T1000 (cell line): Measurements from ENCODE around the gene BICD2.
"Not testable (repeated sequence)": the region's sequence is repeated elsewhere in the genome, so short reads cannot be mapped to it uniquely, and the experiment has no call there.

Experiments used
- DNase-seq: peaks from one replicate; lab custom pipeline; 2025; ENCODE audit warnings: mixed read lengths; lab: John Stamatoyannopoulos, UW

BICD2 gene

DNA sequence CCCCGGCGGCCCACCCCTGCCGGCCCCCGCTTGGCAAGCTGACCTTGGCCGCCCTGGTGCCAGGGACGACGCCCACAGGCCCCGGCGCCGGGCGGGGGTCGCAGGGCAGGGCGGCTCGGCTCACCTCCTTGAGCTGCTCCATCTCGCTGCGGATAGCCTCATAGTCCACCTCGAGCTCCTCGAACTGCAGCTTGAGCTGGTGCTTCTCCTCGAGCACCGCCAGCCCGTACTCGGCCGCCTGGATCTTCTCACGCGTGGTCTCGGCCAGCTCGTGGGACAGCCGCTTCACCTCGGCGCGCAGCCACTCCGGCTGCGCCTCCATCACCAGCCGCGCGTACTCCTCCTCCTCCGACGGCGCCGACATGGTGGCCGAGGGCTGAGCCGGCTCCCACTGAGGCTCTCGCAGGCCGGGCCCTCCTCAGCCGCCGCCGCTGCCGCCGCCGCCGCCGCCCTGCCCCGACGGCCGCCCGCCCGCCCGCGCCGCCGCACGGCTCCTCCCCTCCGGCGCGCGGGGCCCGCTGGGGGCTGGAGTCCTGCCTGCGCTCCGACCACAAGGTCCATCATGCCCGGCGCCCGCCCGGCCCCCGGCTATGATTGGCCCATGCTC, at the start of gene BICD2:
Gene BICD2 (minus strand): TSS at position 453 of the 607 bp plus-strand sequence. CDS start 89 bp downstream, at position 364.
- no peak for DNase-seq

DNA sequence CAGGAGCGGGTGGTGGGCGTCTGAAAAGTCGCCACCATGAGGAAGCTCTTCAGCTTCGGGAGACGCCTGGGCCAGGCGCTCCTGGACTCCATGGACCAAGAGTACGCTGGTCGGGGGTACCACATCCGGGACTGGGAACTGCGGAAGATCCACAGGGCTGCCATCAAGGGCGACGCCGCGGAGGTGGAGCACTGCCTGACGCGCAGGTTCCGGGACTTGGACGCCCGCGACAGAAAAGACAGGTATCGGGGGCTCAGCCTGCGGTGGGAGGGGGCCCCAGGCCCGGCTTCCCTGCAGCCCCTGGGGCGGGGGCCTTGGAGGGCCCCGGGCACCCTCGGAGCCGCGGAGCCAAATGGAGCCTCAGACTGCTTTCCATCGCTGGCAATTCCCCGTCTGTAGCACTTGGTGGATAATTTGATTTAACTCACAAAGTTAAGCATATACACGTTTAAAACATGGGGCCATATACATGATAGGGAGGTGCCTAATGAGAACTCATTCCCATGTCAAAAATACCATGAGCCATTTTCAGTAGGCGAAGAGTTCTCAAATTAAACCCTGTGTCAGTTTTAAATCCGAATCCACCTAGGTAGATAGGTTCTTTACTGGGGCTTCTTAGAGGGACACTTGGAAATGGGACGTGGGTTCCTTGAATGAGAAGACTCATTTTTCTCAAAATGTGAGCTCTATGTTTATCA, 45.1 kb upstream of the BICD2 start:
- DNase-seq = not testable (repeated sequence)

DNA sequence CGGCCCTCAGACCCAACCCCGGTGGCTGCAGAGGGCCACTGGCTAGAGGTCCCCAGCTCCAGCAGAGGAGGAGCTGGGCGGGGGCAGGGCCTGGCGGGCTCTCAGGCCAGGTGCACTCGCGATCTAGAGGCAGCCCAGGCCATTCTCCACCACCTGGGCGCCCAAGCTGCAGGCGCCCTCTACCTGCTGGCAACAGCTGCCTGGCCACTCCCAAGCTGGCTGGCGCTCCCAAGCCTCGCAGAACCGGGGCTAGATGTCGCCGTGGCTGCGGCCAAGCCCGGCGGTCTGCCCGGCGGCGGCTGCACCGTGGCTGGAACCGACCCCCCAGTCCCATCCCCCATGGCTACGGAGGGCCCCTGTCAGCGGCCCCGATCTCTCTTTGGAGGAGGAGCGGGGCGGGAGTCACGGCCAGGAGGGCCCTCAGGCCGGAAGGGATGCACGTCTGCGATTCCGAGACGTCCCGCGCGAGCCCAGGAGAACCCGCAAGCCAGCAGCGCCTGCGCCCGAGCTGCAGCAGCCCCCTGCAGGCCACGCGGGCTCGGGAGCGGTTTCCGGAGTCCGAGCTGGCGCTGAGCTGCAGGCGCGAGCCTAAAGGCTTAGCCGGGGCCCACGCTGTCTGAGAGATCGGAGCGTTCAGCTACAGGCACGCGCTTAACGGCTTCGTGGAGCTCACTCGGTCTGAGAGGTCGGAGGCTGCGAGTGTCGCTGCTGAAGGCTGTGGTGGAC, 44.3 kb upstream of the BICD2 start:
- DNase-seq = peak; percentile 78

GRCh38 chr9:92807757-92808725, 43.4 kb upstream of the BICD2 start:
- no peak for DNase-seq

DNA sequence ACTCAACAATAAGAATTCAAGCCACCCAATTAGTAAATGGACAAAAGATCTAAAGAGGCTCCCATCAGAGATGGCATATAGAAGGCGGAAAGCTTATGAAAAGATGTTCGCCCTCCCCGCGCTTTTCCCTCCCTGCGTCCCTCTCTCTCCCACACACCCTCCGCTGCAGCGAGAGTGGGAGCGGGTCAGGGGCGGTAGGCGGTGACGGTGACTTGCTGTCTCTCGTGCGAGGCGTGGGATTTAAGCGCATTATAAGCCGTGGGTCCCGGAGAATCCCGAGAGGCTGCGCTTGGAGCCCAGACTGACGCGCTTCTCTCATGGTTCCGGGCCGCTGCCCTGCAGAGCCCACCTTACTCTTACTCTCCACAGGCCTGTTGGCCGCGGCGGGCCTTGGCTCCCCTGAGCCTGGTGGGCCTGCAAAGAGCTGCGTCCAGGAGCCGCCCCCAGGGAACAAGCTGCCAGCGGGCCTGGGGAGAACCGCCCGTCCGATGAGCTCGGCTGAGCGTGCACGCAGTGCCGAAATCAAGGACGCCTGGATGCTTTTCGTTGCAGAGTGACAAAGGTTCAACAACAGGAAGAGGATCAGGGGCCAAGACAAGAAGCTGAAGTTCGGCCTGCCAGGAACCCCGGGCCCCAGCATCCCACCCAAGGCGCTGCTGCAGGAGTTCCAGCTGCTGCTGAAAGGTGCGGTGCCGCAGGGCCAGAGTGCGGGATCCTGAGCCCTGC, 42.6 kb upstream of the BICD2 start:
- no peak for DNase-seq

GRCh38 chr9:92804727-92805126, 40.1 kb upstream of the BICD2 start:
- DNase-seq = no peak

DNA sequence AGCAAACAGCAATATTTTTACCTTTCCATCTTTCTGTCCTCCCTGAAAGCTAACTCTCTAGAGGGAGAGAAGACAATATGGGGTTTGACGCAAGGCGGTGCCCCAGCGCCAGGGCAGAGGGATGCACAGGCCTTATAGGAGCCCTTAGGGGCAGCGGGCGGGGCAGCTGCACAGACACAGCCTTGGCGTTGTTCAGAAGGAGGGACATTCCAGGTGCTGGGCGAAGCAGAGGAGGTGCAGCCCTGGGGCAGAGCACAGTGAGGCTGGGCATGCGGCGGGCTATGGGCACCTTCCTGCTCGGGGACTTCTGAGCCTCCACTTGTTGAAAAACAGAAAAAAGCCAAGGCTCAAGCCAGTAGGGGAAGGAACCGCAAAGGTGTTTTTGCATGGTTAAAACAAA, 33.7 kb upstream of the BICD2 start:
- no peak for DNase-seq

DNA sequence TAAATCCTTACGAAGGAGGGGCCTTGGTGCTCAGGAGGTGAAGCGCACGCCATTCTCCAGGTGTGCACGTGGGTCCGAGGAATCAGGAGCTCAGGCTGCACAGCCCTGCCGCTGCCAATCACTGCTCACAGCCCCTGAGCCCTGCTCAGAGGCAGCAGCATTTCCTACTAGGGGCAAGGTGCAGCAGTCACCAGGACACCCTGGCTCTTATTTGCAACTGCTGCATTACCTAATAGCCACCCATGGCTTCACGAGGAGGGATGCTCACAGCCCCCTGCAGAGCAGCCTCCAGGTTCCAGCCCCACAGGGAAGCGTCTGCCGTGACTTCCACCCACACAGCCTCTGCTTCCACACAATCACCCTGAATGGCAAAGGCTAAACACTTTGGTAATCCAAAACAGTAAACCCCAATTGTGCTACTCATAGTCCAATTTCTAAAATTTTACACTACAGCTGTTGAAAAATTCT, 31.7 kb upstream of the BICD2 start:
- not testable (repeated sequence) for DNase-seq

DNA sequence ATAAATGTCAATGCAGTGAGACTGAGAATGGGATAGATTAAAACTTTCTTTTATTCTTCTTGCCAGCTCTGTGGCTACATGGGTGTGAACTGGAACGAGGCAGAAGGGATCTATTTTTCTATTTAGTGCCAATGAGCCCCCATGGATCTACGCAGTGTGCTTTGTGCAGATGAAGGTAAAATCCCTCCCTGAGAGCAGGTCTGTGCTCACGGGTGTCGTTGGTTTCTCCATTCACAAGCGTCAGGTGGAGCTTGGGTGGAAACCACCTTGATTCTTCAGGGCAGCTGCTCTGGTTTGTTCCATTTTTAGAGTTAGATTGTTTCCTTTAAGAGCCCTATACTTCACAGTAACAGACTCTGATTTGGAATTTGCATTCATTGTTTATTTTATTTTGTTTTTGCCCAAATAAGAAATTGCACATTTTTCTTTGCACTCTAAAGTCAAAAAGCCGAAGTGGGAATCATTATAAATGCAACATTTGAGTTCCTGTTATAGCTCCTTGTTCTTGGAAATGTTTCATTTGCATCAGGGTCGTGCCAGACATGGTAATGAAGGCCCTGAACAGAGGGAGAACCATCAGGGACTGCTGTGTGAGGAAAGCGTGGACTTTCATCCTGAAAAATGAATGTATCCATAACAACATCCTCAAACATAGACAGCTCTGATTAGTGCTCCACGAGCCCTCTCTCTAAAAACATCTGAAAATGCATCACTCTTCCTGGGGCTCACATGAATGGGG, 31.1 kb upstream of the BICD2 start:
- DNase-seq = no peak

DNA sequence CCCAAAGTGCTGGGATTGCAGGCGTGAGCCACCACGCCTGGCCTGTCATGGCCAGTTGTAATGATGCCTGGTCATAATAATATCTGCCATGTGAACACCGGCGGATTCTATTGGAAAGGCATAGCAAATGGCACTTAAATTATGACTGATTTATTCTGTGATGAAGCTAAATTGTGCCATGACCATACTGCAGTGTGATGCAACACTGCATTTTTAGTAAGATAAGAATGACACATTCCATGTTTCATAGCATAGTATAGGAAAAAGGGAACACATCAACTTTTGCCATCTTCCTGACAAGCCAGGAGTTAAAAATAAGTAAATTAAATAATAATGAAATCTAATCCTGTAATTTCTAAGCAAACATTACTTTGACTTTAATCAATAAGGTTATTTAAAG, 30.4 kb upstream of the BICD2 start:
- no peak for DNase-seq

- no peak for DNase-seq
These were observed 29.8 kb upstream of the BICD2 start for GRCh38 chr9:92794426-92794825.

- peak; percentile 57 for DNase-seq
These were observed 26.2 kb upstream of the BICD2 start for GRCh38 chr9:92790542-92791527.

DNA sequence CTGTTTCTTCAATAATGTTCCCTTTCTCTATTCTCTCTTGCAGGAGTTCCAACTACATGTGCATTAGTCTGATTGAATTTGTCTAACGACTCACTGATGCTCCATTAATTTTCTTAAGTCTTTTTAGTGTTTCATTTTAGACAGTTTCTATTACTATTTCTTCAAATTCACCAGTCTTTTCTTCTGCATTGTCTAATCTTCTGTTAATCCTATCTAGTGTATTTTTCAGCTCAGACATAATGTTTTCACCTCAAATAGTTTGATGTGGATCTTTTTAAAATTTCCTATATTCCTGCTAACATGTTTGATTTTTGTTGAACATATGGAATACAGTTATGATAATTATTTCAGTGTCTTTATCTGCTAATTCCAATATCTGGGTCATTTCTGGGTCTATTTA, 21.7 kb upstream of the BICD2 start:
- no peak for DNase-seq

- no peak for DNase-seq
These were observed 17.3 kb upstream of the BICD2 start for GRCh38 chr9:92781899-92782298.

GRCh38 chr9:92780206-92780605, 15.6 kb upstream of the BICD2 start:
- no peak for DNase-seq

GRCh38 chr9:92775466-92775865, 10.8 kb upstream of the BICD2 start:
- DNase-seq = no peak

GRCh38 chr9:92774274-92774673, 9.6 kb upstream of the BICD2 start:
- peak; percentile 3 for DNase-seq

GRCh38 chr9:92773810-92774209, 9.2 kb upstream of the BICD2 start:
- DNase-seq = no peak

GRCh38 chr9:92771309-92771708, 6.7 kb upstream of the BICD2 start:
- DNase-seq = no peak
